GM18520 (cell line): ENCODE data around the gene COBL.
"Not testable (repeated sequence)": the region's sequence is repeated elsewhere in the genome, so short reads cannot be mapped to it uniquely, and the experiment has no call there.

Experiments used
- ATAC-seq: cut with Tn5 transposase; IDR thresholded peaks from one replicate; pipeline ENCODE4 v1.9.1; 2021; ENCODE audit not compliant: unreplicated experiment

The COBL gene

GRCh38 chr7:51210766-51211165 lies 105.8 kb downstream of the COBL start:
- ATAC-seq: no peak

GRCh38 chr7:51209426-51209825 lies 107.2 kb downstream of the COBL start:
- ATAC-seq: no peak

GRCh38 chr7:51208125-51208524 lies 108.5 kb downstream of the COBL start:
- not testable (repeated sequence) for ATAC-seq

GRCh38 chr7:51198654-51199053 lies 118.0 kb downstream of the COBL start:
- no peak for ATAC-seq

GRCh38 chr7:51190969-51191368 lies 125.6 kb downstream of the COBL start:
- no peak for ATAC-seq

GRCh38 chr7:51189777-51190176 lies 126.8 kb downstream of the COBL start:
- ATAC-seq: no peak

- ATAC-seq: no peak
Observed at GRCh38 chr7:51188987-51189386, 127.6 kb downstream of the COBL start.

GRCh38 chr7:51187941-51188340 lies 128.7 kb downstream of the COBL start:
- ATAC-seq: no peak

- ATAC-seq: no peak
Observed at GRCh38 chr7:51186531-51186930, 130.1 kb downstream of the COBL start.

- ATAC-seq: no peak
Observed at GRCh38 chr7:51182636-51183166, 133.9 kb downstream of the COBL start.

- no peak for ATAC-seq
Observed at GRCh38 chr7:51180092-51180491, 136.5 kb downstream of the COBL start.

GRCh38 chr7:51175992-51176388 lies 140.6 kb downstream of the COBL start:
- ATAC-seq: no peak

GRCh38 chr7:51175316-51175991 lies 141.2 kb downstream of the COBL start:
- ATAC-seq: no peak

- ATAC-seq: no peak
Observed at GRCh38 chr7:51165337-51165736, 151.3 kb downstream of the COBL start.

- ATAC-seq: peak; percentile 90
Observed at GRCh38 chr7:51162724-51163329, 153.8 kb downstream of the COBL start.

GRCh38 chr7:51161937-51162336 lies 154.7 kb downstream of the COBL start:
- ATAC-seq: no peak

GRCh38 chr7:51160990-51161615 lies 155.5 kb downstream of the COBL start:
- no peak for ATAC-seq

- no peak for ATAC-seq
Observed at GRCh38 chr7:51160411-51160810, 156.2 kb downstream of the COBL start.

- no peak for ATAC-seq
Observed at GRCh38 chr7:51158742-51159445, 157.7 kb downstream of the COBL start.

- ATAC-seq: no peak
Observed at GRCh38 chr7:51158211-51158610, 158.4 kb downstream of the COBL start.

GRCh38 chr7:51154201-51154600 lies 162.4 kb downstream of the COBL start:
- no peak for ATAC-seq
